ENCODE measurements around the gene TCF7L1.

- TF ChIP-seq, protein P1, sequence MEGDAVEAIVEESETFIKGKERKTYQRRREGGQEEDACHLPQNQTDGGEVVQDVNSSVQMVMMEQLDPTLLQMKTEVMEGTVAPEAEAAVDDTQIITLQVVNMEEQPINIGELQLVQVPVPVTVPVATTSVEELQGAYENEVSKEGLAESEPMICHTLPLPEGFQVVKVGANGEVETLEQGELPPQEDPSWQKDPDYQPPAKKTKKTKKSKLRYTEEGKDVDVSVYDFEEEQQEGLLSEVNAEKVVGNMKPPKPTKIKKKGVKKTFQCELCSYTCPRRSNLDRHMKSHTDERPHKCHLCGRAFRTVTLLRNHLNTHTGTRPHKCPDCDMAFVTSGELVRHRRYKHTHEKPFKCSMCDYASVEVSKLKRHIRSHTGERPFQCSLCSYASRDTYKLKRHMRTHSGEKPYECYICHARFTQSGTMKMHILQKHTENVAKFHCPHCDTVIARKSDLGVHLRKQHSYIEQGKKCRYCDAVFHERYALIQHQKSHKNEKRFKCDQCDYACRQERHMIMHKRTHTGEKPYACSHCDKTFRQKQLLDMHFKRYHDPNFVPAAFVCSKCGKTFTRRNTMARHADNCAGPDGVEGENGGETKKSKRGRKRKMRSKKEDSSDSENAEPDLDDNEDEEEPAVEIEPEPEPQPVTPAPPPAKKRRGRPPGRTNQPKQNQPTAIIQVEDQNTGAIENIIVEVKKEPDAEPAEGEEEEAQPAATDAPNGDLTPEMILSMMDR (conservative IDR thresholded peaks at IDR 0.05; ENCODE audit: low read length) = no peak
- TF ChIP-seq EZH2phosphoT487 (IDR thresholded peaks at IDR 0.05; ENCODE audit: borderline replicate concordance, low read depth, low read length) = no peak
These were observed 109.1 kb downstream of the TCF7L1 start for GRCh38 chr2:85242321-85242720.

All from OCI-LY7 (cell line).